OCI-LY7 (cell line): ENCODE data around the gene TBC1D10A. TPM values are rescaled to one million over a fixed set of nuclear protein-coding genes. Genes with fewer than 3 reads are reported as not detected.

Experiments
- BruUV-seq: library from RNA; stranded (reverse); fragments of 400-500 nt; replicated peaks from 2 replicates; lab custom pipeline; 2021; lab: Mats Ljungman, UMichigan
- CTCF ChIA-PET: fragments of 300-600 bp; sonication (Branson Sonifier 250); formaldehyde crosslinking; loops from one replicate; lab custom pipeline; 2022; ENCODE audit warnings: antibody characterized with exemption; ENCODE audit not compliant: unreplicated experiment; lab: Charles Lee
- POLR2A ChIA-PET: fragments of 300-600 bp; sonication (Branson Sonifier 250); formaldehyde crosslinking; loops from one replicate; lab custom pipeline; 2022; ENCODE audit warnings: antibody characterized with exemption; lab: Charles Lee
- DNase-seq: peaks from one replicate; pipeline ENCODE4 v3.0.0-alpha.2; 2015; ENCODE audit warnings: low spot score
- H2AFZ ChIP-seq: fragments of 200-600 bp; sonication (generic), shearing (Covaris generic); 2 replicates; pipeline ENCODE4 v1.6.1; 2014; ENCODE audit warnings: mild to moderate bottlenecking, antibody characterized with exemption, low read length, moderate library complexity
- H3K27ac ChIP-seq: fragments of 200-600 bp; sonication (generic); 2 replicates; pipeline ENCODE4 v1.5.1; 2014; ENCODE audit warnings: mixed run types, low read depth, mild to moderate bottlenecking, moderate library complexity, low read length, inconsistent platforms; ENCODE audit not compliant: poor library complexity, severe bottlenecking
- H3K36me3 ChIP-seq: fragments of 200-600 bp; sonication (generic); 2 replicates; pipeline ENCODE4 v1.6.1; 2014; ENCODE audit warnings: mild to moderate bottlenecking, antibody characterized with exemption, low read length, moderate library complexity, mixed read lengths; ENCODE audit not compliant: insufficient read depth
- H3K4me1 ChIP-seq: fragments of 200-600 bp; sonication (generic); 2 replicates; pipeline ENCODE4 v1.5.1; 2014; ENCODE audit warnings: mild to moderate bottlenecking, low read length; ENCODE audit not compliant: insufficient read depth, poor library complexity, severe bottlenecking
- H3K4me2 ChIP-seq: fragments of 200-600 bp; sonication (generic); 2 replicates; pipeline ENCODE4 v1.6.1; 2014; ENCODE audit warnings: mild to moderate bottlenecking, low read length
- H3K4me3 ChIP-seq: fragments of 200-600 bp; sonication (generic); 2 replicates; pipeline ENCODE4 v1.5.1; 2014; ENCODE audit warnings: mild to moderate bottlenecking, low read depth, low read length; ENCODE audit not compliant: poor library complexity, severe bottlenecking
- H3K79me2 ChIP-seq: fragments of 200-600 bp; sonication (generic); 2 replicates; pipeline ENCODE4 v1.6.1; 2016; ENCODE audit warnings: low read depth, mild to moderate bottlenecking, low read length, moderate library complexity, mixed read lengths; ENCODE audit not compliant: insufficient read depth
- H3K9me2 ChIP-seq: fragments of 200-600 bp; sonication (generic); 2 replicates; pipeline ENCODE4 v1.6.1; 2016; ENCODE audit warnings: mild to moderate bottlenecking, low read length, mixed read lengths; ENCODE audit not compliant: insufficient read depth
- H3K9me3 ChIP-seq: fragments of 200-600 bp; sonication (generic); 2 replicates; pipeline ENCODE4 v1.6.1; 2014; ENCODE audit warnings: mild to moderate bottlenecking, mixed run types, low read length, mixed read lengths
- H4K20me1 ChIP-seq: fragments of 200-600 bp; sonication (generic); 2 replicates; pipeline ENCODE4 v1.6.1; 2014; ENCODE audit warnings: mild to moderate bottlenecking, antibody characterized with exemption, low read length, moderate library complexity, mixed read lengths; ENCODE audit not compliant: insufficient read depth
- CTCF ChIP-seq: fragments of 200-600 bp; sonication (generic); conservative IDR thresholded peaks from 2 replicates; pipeline ENCODE4 v1.5.1; 2014; ENCODE audit warnings: mild to moderate bottlenecking, antibody characterized with exemption, low read length, moderate library complexity, mixed read lengths
- EZH2phosphoT487 ChIP-seq: fragments of 200-600 bp; sonication (generic); IDR thresholded peaks from 2 replicates; pipeline ENCODE4 v1.6.1; 2018; ENCODE audit warnings: low read depth, borderline replicate concordance, mild to moderate bottlenecking, mixed run types, antibody characterized with exemption, low read length, moderate library complexity, mixed read lengths
- intact Hi-C: fragments of 100-400 bp; cut with micrococcal nuclease; formaldehyde crosslinking; loops from one replicate; pipeline ENCODE4 v1.10.0; 2022; ENCODE audit not compliant: unreplicated experiment
- total RNA-seq, 2 experiments: library from RNA; depleted of rRNA in 1 of 2; stranded (reverse); fragments of >200 nt in 1 of 2; shearing (Covaris generic) in 1 of 2; gene quantifications; 2 replicates each; pipeline ENCODE4 v1.2.3, GENCODE V29; 2014 to 2022

TBC1D10A gene
- total RNA-seq, 2 experiments from 2014 or later = 15.1 to 16.2 TPM

- Histone ChIP-seq H3K9me2 (no peaks in the 10 kb centered on the region), H3K79me2 (no peaks in the 10 kb centered on the region), H3K27ac (no peak overlapping the region), H3K4me3 (no peak overlapping the region), H4K20me1 (no peaks in the 10 kb centered on the region), H3K4me2 (no peak overlapping the region), H2AFZ (no peak overlapping the region), H3K4me1 (peaks cover 12% of the 10 kb centered on the region), H3K36me3 (no peaks in the 10 kb centered on the region), H3K9me3 (no peaks in the 10 kb centered on the region)
- BruUV-seq = no TSS peak
- ChIA-PET CTCF (no interaction called here), POLR2A (no interaction called here)
- DNase-seq = no peak
- intact Hi-C loops = no loop called here
- TF ChIP-seq CTCF (no peak), EZH2phosphoT487 (no peak)
Measured at GRCh38 chr22:30245181-30245984, 81.4 kb downstream of the TBC1D10A start.

GRCh38 chr22:30244641-30245040 lies 82.1 kb downstream of the TBC1D10A start:
- peaks cover 16% of the 10 kb centered on the region for H3K4me1 ChIP-seq
- BruUV-seq = no TSS peak
- intact Hi-C loops = no loop called here
- TF ChIP-seq EZH2phosphoT487 = no peak
- TF ChIP-seq CTCF = no peak
- no peak overlapping the region for H2AFZ ChIP-seq
- H3K79me2 ChIP-seq = no peaks in the 10 kb centered on the region
- H3K36me3 ChIP-seq = no peaks in the 10 kb centered on the region
- H3K4me3 ChIP-seq = no peak overlapping the region
- ChIA-PET CTCF (no interaction called here), POLR2A (no interaction called here)
- no peaks in the 10 kb centered on the region for H3K9me3 ChIP-seq
- no peaks in the 10 kb centered on the region for H4K20me1 ChIP-seq
- no peak for DNase-seq
- no peak overlapping the region for H3K27ac ChIP-seq
- no peak overlapping the region for H3K4me2 ChIP-seq
- no peaks in the 10 kb centered on the region for H3K9me2 ChIP-seq

- BruUV-seq = no TSS peak
- Histone ChIP-seq H4K20me1 (no peaks in the 10 kb centered on the region), H3K4me3 (no peak overlapping the region), H3K36me3 (no peaks in the 10 kb centered on the region), H3K9me2 (no peaks in the 10 kb centered on the region), H3K79me2 (no peaks in the 10 kb centered on the region), H2AFZ (no peak overlapping the region), H3K27ac (no peak overlapping the region), H3K4me2 (no peak overlapping the region), H3K9me3 (no peaks in the 10 kb centered on the region), H3K4me1 (peaks cover 16% of the 10 kb centered on the region)
- CTCF ChIA-PET = no interaction called here
- DNase-seq = no peak
- POLR2A ChIA-PET = no interaction called here
- TF ChIP-seq CTCF (no peak), EZH2phosphoT487 (no peak)
- intact Hi-C loops = no loop called here
Measured at GRCh38 chr22:30244066-30244465, 82.7 kb downstream of the TBC1D10A start.
